NCI-H526 (cell line): ENCODE results near the gene DRD5.

Experiments used
- DNase-seq, 2 experiments: peaks; one replicate each; lab custom pipeline; 2025; lab: John Stamatoyannopoulos, UW

DRD5 gene

GRCh38 chr4:9816285-9816684, 34.9 kb downstream of the DRD5 start:
- no peak for DNase-seq

- no peak for DNase-seq
Measured at GRCh38 chr4:9820343-9820742, 38.9 kb downstream of the DRD5 start.

- DNase-seq: no peak
Measured at GRCh38 chr4:9825049-9825448, 43.6 kb downstream of the DRD5 start.

- no peak for DNase-seq
Measured at GRCh38 chr4:9826551-9826950, 45.1 kb downstream of the DRD5 start.

GRCh38 chr4:9832640-9833039, 51.2 kb downstream of the DRD5 start:
- no peak for DNase-seq

GRCh38 chr4:9833421-9833820, 52.0 kb downstream of the DRD5 start:
- DNase-seq: no peak
